ENCODE measurements around the gene RPL41. TPM values are rescaled to one million over a fixed set of nuclear protein-coding genes. Genes with fewer than 3 reads are reported as not detected.

The RPL41 gene
- polyA plus RNA-seq, 1 experiment, result 7,461 TPM

- no peak for DNase-seq (ENCODE audit: low read depth, low spot score)
- Histone ChIP-seq H3K27me3 (ENCODE audit: control insufficient read depth, insufficient read depth, low read length) (peaks cover 20% of the 10 kb centered on the region), H3K9me3 (ENCODE audit: control insufficient read depth, insufficient read depth, low read length) (no peaks in the 10 kb centered on the region), H3K4me3 (ENCODE audit: low read depth, low read length) (no peak overlapping the region), H3K27ac (ENCODE audit: low read depth, low read length) (no peak overlapping the region)
- ChIA-PET CTCF (no interaction called here), POLR2A (no interaction called here)
- TF ChIP-seq, protein P1, sequence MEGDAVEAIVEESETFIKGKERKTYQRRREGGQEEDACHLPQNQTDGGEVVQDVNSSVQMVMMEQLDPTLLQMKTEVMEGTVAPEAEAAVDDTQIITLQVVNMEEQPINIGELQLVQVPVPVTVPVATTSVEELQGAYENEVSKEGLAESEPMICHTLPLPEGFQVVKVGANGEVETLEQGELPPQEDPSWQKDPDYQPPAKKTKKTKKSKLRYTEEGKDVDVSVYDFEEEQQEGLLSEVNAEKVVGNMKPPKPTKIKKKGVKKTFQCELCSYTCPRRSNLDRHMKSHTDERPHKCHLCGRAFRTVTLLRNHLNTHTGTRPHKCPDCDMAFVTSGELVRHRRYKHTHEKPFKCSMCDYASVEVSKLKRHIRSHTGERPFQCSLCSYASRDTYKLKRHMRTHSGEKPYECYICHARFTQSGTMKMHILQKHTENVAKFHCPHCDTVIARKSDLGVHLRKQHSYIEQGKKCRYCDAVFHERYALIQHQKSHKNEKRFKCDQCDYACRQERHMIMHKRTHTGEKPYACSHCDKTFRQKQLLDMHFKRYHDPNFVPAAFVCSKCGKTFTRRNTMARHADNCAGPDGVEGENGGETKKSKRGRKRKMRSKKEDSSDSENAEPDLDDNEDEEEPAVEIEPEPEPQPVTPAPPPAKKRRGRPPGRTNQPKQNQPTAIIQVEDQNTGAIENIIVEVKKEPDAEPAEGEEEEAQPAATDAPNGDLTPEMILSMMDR (IDR thresholded peaks at IDR 0.05; ENCODE audit: low read depth, low read length), result no peak
Measured at GRCh38 chr12:56087220-56087619, 29.2 kb upstream of the RPL41 start.

GRCh38 chr12:56097738-56098137 is 18.7 kb upstream of the RPL41 start:
- Histone ChIP-seq H3K4me3 (ENCODE audit: low read depth, low read length) (no peak overlapping the region), H3K27ac (ENCODE audit: low read depth, low read length) (no peak overlapping the region), H3K9me3 (ENCODE audit: control insufficient read depth, insufficient read depth, low read length) (peaks cover 3% of the 10 kb centered on the region), H3K27me3 (ENCODE audit: control insufficient read depth, insufficient read depth, low read length) (peaks cover 23% of the 10 kb centered on the region)
- no peak for DNase-seq (ENCODE audit: low read depth, low spot score)
- TF ChIP-seq, protein P1 (IDR thresholded peaks at IDR 0.05; ENCODE audit: low read depth, low read length), result no peak
- CTCF ChIA-PET, result no interaction called here
- POLR2A ChIA-PET, result no interaction called here

- ChIA-PET POLR2A (no interaction called here), CTCF (no interaction called here)
- H3K27ac ChIP-seq (ENCODE audit: low read depth, low read length), result no peak overlapping the region
- H3K9me3 ChIP-seq (ENCODE audit: control insufficient read depth, insufficient read depth, low read length), result no peaks in the 10 kb centered on the region
- H3K27me3 ChIP-seq (ENCODE audit: control insufficient read depth, insufficient read depth, low read length), result peaks cover 17% of the 10 kb centered on the region
- H3K4me3 ChIP-seq (ENCODE audit: low read depth, low read length), result no peak overlapping the region
- no peak for DNase-seq (ENCODE audit: low read depth, low spot score)
- TF ChIP-seq, protein P1 (IDR thresholded peaks at IDR 0.05; ENCODE audit: low read depth, low read length), result no peak
Measured at GRCh38 chr12:56098592-56098991, 17.8 kb upstream of the RPL41 start.

GRCh38 chr12:56099787-56100186 is 16.6 kb upstream of the RPL41 start:
- POLR2A ChIA-PET, result no interaction called here
- Histone ChIP-seq H3K4me3 (ENCODE audit: low read depth, low read length) (no peak overlapping the region), H3K27ac (ENCODE audit: low read depth, low read length) (no peak overlapping the region), H3K27me3 (ENCODE audit: control insufficient read depth, insufficient read depth, low read length) (peaks cover 16% of the 10 kb centered on the region), H3K9me3 (ENCODE audit: control insufficient read depth, insufficient read depth, low read length) (peaks cover 3% of the 10 kb centered on the region; the same call in 1 of the 2 replicates)
- CTCF ChIA-PET, result no interaction called here
- no peak for DNase-seq (ENCODE audit: low read depth, low spot score)
- TF ChIP-seq, protein P1 (IDR thresholded peaks at IDR 0.05; ENCODE audit: low read depth, low read length), result no peak

DNA sequence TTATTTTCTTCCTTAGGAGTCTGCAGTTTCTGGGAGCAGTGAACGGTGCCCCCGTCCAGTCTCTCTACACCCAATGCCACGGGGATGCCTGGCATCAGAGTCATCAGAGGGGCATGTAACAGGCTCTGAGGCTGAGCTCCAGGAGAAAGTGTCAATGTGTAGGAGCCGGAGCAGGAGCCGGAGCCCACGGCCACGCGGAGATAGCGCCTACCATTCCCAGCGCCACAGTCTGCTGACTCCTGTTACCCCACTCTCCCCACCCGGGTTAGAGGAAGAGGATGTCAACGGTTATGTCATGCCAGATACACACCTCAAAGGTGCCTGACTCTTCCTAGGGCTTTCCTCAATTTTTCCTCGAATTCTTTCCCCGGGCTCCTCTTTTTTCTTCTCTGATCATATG is 15.4 kb upstream of the RPL41 start:
- H3K27me3 ChIP-seq (ENCODE audit: control insufficient read depth, insufficient read depth, low read length), result peaks cover 9% of the 10 kb centered on the region
- TF ChIP-seq, protein P1 (IDR thresholded peaks at IDR 0.05; ENCODE audit: low read depth, low read length), result no peak
- H3K4me3 ChIP-seq (ENCODE audit: low read depth, low read length), result no peak overlapping the region
- ChIA-PET CTCF (no interaction called here), POLR2A (no interaction called here)
- H3K9me3 ChIP-seq (ENCODE audit: control insufficient read depth, insufficient read depth, low read length), result peaks cover 6% of the 10 kb centered on the region; the same call in 1 of the 2 replicates
- no peak for DNase-seq (ENCODE audit: low read depth, low spot score)
- H3K27ac ChIP-seq (ENCODE audit: low read depth, low read length), result no peak overlapping the region

Measured in AG04450 (cell line).